Motor neuron (in vitro differentiated cells): Measurements from ENCODE around the gene SCML1. TPM values are rescaled to one million over a fixed set of nuclear protein-coding genes. Genes with fewer than 3 reads are reported as not detected.

ENCODE experiments used
- ATAC-seq, 8 experiments: fragments of 200-7000 bp; cut with Tn5 transposase; replicated peaks in 6 of 8; 2 replicates each; pipeline ENCODE4 v1.8.0; 2021; ENCODE audit warnings: mild to moderate bottlenecking in 8 of 8, moderate library complexity in 8 of 8
- H3K27ac ChIP-seq, 2 donors: fragments of 250-450 bp; sonication (Bioruptor Pico); 2 replicates each; pipeline ENCODE4 v1.9.0; 2021; ENCODE audit warnings: antibody characterized with exemption in 2 of 2, mild to moderate bottlenecking in 2 of 2, moderate library complexity in 1 of 2
- H3K4me1 ChIP-seq, 2 donors: fragments of 250-450 bp; sonication (Bioruptor Pico); replicated peaks in 1 of 2; 2 replicates each; pipeline ENCODE4 v1.6.1; 2021; ENCODE audit warnings: antibody characterized with exemption in 2 of 2, mild to moderate bottlenecking in 2 of 2, moderate library complexity in 1 of 2
- H3K4me3 ChIP-seq, 5 donors: fragments of 250-450 bp; sonication (Bioruptor Pico); 2 replicates each; pipeline ENCODE4 v1.9.0; 2021; ENCODE audit warnings: antibody characterized with exemption in 5 of 5, mild to moderate bottlenecking in 5 of 5, moderate library complexity in 4 of 5
- WGBS, 10 experiments: fragments of 450-650 bp; shearing (Covaris generic); methylation state at CpG; one replicate each; pipeline ENCODE4 v1.0.0; 2022; 5-methylcytosine and 5-hydroxymethylcytosine counted together
- in situ Hi-C, 9 experiments: fragments of 400-800 bp; cut with MboI; loops; one replicate each; pipeline ENCODE4 v1.15.0; 2021; ENCODE audit warnings: low sequenced_read_pairs in 9 of 9, low pct_unique_long_range_greater_than_20kb in 2 of 9; ENCODE audit not compliant: unreplicated experiment in 9 of 9
- total RNA-seq, 8 experiments: library from RNA; unstranded; fragments of 300-600 nt; gene quantifications; 2 replicates each; pipeline versions ENCODE4 v1.2.3 to v1.2.4, GENCODE V29; 2022

The SCML1 gene, protein sequence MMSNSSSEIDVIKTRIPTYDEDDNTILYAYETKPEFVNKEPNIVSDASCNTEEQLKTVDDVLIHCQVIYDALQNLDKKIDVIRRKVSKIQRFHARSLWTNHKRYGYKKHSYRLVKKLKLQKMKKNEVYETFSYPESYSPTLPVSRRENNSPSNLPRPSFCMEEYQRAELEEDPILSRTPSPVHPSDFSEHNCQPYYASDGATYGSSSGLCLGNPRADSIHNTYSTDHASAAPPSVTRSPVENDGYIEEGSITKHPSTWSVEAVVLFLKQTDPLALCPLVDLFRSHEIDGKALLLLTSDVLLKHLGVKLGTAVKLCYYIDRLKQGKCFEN
- 10 to 100 TPM in 7 of 8 experiments, 1 to 10 TPM in 1; 8.6 to 29.2 (median 14.9) TPM for total RNA-seq

DNA sequence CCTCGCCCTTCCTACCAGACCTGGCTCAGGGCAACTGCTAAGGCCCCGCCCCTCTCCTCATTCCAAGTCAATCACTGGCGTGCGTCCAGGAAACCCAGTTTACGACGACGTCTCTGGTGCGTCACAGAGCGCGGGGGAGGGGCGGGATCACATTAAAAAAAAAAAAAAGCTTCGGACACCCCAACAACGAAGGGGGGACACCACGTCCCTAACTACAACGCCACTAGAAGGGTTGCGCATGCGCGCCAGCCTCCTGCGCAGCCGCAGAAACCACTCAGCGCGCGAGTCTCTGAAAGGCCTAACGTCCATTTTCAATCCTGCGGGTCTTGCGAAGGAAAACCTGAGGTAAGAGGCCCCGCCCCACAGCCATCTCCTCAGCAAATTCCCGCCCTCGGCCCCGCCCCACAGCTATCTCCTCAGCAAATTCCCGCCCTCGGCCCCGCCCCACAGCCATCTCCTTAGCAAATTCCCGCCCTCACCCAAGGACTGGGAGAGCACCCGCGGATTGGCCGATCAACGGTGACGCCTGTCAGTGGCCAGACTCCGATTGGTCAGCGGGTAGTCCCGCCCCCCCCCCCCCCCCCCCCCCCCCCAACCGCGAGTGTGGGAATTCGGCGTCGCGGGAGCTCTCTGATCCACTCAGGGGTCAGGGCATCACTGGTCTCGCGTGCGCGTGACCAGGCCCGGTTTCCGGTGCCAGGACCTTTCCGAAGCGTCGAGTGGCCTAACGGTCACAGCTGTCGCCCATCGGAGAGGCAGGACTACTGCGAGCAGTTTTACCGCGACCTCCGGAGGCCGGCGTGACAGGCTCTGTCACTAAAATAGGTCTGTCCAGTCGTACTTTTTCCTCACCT lies at the start of gene SCML1:
Gene SCML1, plus strand, starts transcription at position 638 of the 854 bp plus-strand sequence. CDS start 6,694 bp downstream, outside the sequence.
- ATAC-seq, result peak; percentile 81 to 93 (median 90)
- peak within 1 kb of the TSS; percentile 68 to 87 for H3K27ac ChIP-seq
- peaks cover 4 to 6% of the 10 kb centered on the region in 2 donors for H3K4me1 ChIP-seq
- WGBS, 10 experiments, result 76% methylated on average over 12 of the region's 67 CpGs; no CpG with 5 or more reads in 9 of the 10 experiments
- peak within 1 kb of the TSS; percentile 73 to 93 (median 80) for H3K4me3 ChIP-seq
- in situ Hi-C loops, result no loop called here

DNA sequence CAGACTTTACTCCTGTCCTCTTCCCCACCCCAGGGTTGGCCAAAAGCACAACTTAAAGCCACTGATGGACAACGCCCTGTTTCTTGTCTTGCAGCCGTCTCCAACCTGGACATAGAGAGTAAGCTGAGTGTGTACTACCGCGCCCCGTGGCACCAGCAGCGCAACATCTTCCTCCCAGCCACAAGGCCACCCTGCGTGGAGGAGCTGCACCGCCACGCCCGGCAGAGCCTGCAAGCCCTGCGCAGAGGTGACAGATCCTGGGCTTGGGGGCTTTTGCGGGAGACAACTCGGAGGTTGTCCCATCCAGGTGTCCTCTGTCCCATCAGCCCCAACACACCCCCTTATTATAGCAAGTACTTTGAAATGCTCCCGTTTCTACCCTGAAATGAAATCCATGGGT lies 49.6 kb upstream of the SCML1 start:
- 50 to 100% (median 71%) methylated on average over 1 to 4 of the region's 14 CpGs; no CpG with 5 or more reads in 7 of the 10 experiments for WGBS, 10 experiments
- H3K4me1 ChIP-seq, result peaks cover 8 to 12% of the 10 kb centered on the region in 2 donors
- ATAC-seq, result no peak
- no peak overlapping the region for H3K27ac ChIP-seq
- no peak overlapping the region for H3K4me3 ChIP-seq
- in situ Hi-C loops, result loop anchor here in 2 of 9 experiments (25.0 kb wide), 3 partner anchors 150 to 450 kb away; partner anchors contain the start of gene NHS (in 1 of the 2)

DNA sequence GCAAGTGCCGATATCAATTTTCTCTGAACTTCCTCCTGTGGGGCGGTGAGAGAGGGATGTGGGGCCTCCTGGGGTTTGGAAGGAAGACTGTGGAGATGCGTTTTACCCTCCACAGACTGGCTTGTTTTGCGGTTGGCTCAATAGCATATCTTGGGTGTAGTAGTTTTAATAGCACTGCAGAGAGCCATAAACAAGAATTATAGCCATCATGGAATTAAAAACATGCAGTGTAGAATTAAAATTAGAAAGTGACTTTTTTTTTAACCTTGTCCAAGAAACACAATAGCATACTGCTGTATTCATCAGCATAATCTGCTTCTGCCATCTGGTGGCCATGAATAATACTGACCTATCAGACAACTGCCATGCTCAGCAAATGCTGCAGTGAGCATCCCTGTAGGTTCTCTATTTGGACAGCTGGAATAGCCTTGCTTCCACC lies 47.3 kb upstream of the SCML1 start:
- WGBS, 10 experiments, result 0 to 29% methylated on average over 1 to 4 of the region's 4 CpGs; no CpG with 5 or more reads in 8 of the 10 experiments
- peak; percentile 83 to 98 (median 97) for ATAC-seq
- in situ Hi-C loops, result loop anchor here in 2 of 9 experiments (25.0 kb wide), 3 partner anchors 153 to 453 kb away; partner anchors contain the start of gene NHS (in 1 of the 2)
- no peak overlapping the region for H3K27ac ChIP-seq
- peaks cover 15 to 19% of the 10 kb centered on the region in 2 donors for H3K4me1 ChIP-seq
- H3K4me3 ChIP-seq, result no peak overlapping the region

GRCh38 chrX:17692709-17693346 lies 44.5 kb upstream of the SCML1 start:
- ATAC-seq, result peak; percentile 63 to 93 (median 74)
- in situ Hi-C loops, result loop anchor here in 2 of 9 experiments (25.0 kb wide), 3 partner anchors 156 to 456 kb away; partner anchors contain the start of gene NHS (in 1 of the 2)
- Histone ChIP-seq H3K27ac (no peak overlapping the region), H3K4me3 (no peak overlapping the region), H3K4me1 (peaks cover 15 to 19% of the 10 kb centered on the region in 2 donors)
- 34 to 100% (median 45%) methylated on average over 1 to 5 of the region's 5 CpGs; no CpG with 5 or more reads in 5 of the 10 experiments for whole genome bisulfite sequencing, 10 experiments

DNA sequence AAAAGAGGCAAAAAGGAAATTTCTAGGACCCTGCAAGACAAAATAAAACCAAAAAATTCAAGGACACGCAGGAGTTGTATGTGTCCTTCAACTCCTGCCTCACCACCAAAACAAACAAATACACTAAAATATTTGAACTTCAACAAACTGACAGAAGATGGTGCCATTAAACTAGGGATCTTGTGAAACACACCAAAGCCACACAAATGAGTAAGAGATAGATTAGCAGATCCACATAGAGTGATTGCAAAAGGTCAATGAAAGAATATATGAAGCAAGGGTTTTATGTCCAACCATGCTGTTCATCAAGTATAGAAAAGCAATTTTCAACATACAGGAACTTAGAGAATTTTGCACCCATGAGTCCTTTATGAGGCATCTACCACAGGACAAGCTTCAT lies 40.1 kb upstream of the SCML1 start:
- Histone ChIP-seq H3K4me1 (peaks cover 7 to 8% of the 10 kb centered on the region in 2 donors), H3K4me3 (no peak overlapping the region), H3K27ac (no peak overlapping the region)
- WGBS, 10 experiments, result 13 to 100% (median 57%) methylated on average over 1 of the region's 1 CpG; no CpG with 5 or more reads in 5 of the 10 experiments
- in situ Hi-C loops, result loop anchor here in 2 of 9 experiments (25.0 kb wide), 3 partner anchors 160 to 460 kb away; partner anchors contain the start of gene NHS (in 1 of the 2)
- no peak for ATAC-seq

GRCh38 chrX:17700976-17701375 lies 36.3 kb upstream of the SCML1 start:
- Histone ChIP-seq H3K4me1 (no peaks in the 10 kb centered on the region), H3K4me3 (no peak overlapping the region), H3K27ac (no peak overlapping the region)
- in situ Hi-C loops, result no loop called here
- ATAC-seq, result no peak
- 11 to 100% (median 100%) methylated on average over 1 of the region's 1 CpG; no CpG with 5 or more reads in 6 of the 10 experiments for WGBS, 10 experiments

DNA sequence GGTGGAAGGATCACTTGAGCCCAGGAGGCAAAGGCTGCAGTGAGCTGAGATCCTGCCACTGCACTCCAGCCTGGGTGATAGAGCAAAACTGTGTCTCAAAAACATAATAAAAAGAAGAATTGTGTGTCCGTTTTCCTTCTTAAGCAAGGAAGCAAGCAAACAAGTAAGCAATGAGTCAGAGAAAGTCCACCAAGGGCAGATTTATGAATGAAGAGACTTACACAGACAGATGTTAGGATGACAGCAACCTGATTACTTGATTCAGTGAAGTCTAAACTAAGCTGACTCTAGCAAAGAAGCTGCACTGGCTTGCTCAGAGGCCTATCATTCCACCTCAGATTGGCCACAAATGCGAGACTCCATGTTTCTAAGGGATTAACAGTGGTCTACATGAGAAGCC lies 34.1 kb upstream of the SCML1 start:
- Histone ChIP-seq H3K4me1 (no peaks in the 10 kb centered on the region), H3K4me3 (no peak overlapping the region), H3K27ac (no peak overlapping the region)
- WGBS, 10 experiments, result 0 to 60% (median 30%) methylated on average over 1 to 2 of the region's 2 CpGs; no CpG with 5 or more reads in 7 of the 10 experiments
- in situ Hi-C loops, result no loop called here
- no peak for ATAC-seq

- Histone ChIP-seq H3K4me1 (no peaks in the 10 kb centered on the region), H3K4me3 (no peak overlapping the region), H3K27ac (no peak overlapping the region)
- ATAC-seq, result no peak
- in situ Hi-C loops, result no loop called here
- 67 to 100% methylated on average over 1 to 2 of the region's 2 CpGs; no CpG with 5 or more reads in 8 of the 10 experiments for WGBS, 10 experiments
Observed at GRCh38 chrX:17705211-17705610, 32.1 kb upstream of the SCML1 start.

- 77% methylated on average over 3 of the region's 4 CpGs; no CpG with 5 or more reads in 9 of the 10 experiments for whole genome bisulfite sequencing, 10 experiments
- H3K27ac ChIP-seq, result no peak overlapping the region
- in situ Hi-C loops, result no loop called here
- no peak overlapping the region for H3K4me3 ChIP-seq
- ATAC-seq, result peak in 2 of 8 experiments; percentile 27 to 52
- H3K4me1 ChIP-seq, result no peaks in the 10 kb centered on the region
Observed at GRCh38 chrX:17706676-17707075, 30.6 kb upstream of the SCML1 start.

- Histone ChIP-seq H3K4me3 (no peak overlapping the region), H3K27ac (no peak overlapping the region), H3K4me1 (no peaks in the 10 kb centered on the region)
- 25 to 100% (median 94%) methylated on average over 1 to 3 of the region's 3 CpGs; no CpG with 5 or more reads in 3 of the 10 experiments for WGBS, 10 experiments
- in situ Hi-C loops, result no loop called here
- no peak for ATAC-seq
Observed at GRCh38 chrX:17707731-17708130, 29.6 kb upstream of the SCML1 start.

DNA sequence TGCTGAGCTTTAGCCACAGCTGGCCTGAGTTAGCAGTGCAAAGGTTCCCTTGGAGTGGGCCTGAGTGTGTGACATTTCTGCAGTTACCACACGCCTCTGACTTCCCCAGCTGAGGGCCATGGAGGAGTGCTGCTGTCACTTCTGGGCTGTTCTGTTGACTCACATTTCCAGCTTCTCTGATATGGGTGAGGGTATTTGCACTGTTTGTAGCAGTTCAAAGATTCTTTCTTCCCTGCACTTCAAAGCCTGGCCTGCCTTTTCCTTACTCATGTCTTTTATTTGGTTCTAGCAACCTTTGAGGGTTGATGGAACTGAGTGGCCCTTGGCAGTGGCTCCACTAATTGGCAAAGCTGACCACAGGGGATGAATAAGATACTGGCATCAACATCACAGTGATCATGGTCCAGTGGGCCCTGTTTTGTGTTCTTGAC lies 26.4 kb upstream of the SCML1 start:
- Histone ChIP-seq H3K4me3 (no peak overlapping the region), H3K27ac (no peak overlapping the region), H3K4me1 (no peaks in the 10 kb centered on the region)
- in situ Hi-C loops, result no loop called here
- ATAC-seq, result peak in 1 of 8 experiments; percentile 32
- 44% methylated on average over 1 of the region's 1 CpG; no CpG with 5 or more reads in 9 of the 10 experiments for WGBS, 10 experiments

DNA sequence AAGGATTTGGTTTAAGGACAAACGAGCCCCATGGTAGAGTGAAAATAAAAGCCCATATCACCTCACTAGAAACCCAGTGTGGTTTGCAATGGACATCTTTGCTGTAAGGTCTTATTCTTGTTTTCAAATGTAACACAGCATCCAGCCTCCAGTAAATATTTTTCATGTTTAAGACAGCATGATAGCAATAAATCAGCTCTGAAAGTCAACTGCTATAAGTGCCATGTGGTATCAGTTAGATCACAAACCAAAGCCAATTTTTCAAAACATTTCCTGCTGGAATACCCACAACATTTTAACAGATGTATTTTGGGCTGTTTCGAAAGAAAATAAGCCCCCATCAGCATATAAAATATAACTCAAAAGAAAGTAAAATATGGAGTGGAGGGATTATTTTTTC lies 24.0 kb upstream of the SCML1 start:
- Histone ChIP-seq H3K4me3 (no peak overlapping the region), H3K27ac (no peak overlapping the region), H3K4me1 (no peaks in the 10 kb centered on the region)
- in situ Hi-C loops, result no loop called here
- no peak for ATAC-seq
- WGBS, 10 experiments, result 0 to 100% (median 61%) methylated on average over 1 to 2 of the region's 2 CpGs; no CpG with 5 or more reads in 6 of the 10 experiments
